ENCODE measurements around the gene HECTD1. TPM values are rescaled to one million over a fixed set of nuclear protein-coding genes. Genes with fewer than 3 reads are reported as not detected.

Gene HECTD1
- total and polyA plus RNA-seq, 9 of the 15 experiments (the other 6 are each of a cell fraction or from before 2014, with no cell fraction given): 27.9 to 111 (median 78.1) TPM

DNA sequence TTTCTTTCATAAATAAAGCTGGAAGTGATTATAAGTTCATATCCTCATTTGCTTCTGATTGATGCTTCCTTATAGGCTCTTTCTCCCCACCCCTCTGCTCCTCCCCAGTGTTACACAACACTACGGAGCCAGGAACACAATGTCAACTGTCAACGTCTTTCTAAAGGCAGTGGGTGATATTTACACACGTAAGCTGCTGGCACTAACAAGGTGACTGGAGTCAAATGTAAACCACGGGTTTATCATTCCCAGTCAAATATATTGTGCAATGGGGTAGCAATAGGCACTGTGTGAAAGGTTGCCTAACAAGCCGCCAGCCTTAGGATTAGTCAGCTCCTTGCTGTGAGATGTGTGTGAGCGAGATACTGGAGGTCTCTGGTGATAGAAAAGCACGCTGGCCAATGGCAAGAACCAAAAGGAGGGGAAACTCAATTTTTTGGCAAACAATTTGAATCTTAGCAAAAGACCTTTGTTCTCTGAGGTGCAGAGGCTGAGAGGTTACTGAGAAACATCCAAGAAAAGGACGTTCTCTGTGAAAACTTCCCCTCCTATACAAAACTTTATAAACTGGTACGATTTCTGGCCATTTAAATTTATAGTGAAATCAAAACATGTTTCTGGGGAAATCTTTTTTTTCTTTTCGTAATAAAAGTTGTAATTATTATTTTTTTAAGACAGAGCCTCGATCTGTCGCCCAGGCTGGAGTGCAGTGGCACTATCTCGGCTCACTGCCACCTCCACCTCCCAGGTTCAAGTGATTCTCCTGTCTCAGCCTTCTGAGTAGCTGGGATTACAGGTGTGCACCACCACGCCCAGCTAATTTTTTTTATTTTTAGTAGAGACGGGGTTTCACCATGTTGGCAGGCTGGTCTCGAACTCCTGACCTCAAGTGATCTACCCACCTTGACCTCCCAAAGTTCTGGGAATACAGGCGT lies 22.3 kb upstream of the HECTD1 start (continued):
- TF ChIP-seq, protein P1, sequence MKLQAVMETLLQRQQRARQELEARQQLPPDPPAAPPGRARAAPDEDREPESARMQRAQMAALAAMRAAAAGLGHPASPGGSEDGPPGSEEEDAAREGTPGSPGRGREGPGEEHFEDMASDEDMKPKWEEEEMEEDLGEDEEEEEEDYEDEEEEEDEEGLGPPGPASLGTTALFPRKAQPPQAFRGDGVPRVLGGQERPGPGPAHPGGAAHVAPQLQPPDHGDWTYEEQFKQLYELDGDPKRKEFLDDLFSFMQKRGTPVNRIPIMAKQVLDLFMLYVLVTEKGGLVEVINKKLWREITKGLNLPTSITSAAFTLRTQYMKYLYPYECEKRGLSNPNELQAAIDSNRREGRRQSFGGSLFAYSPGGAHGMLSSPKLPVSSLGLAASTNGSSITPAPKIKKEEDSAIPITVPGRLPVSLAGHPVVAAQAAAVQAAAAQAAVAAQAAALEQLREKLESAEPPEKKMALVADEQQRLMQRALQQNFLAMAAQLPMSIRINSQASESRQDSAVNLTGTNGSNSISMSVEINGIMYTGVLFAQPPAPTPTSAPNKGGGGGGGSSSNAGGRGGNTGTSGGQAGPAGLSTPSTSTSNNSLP (IDR thresholded peaks at IDR 0.05; ENCODE audit: borderline replicate concordance, low read depth, low read length): peak; percentile 87
- TF ChIP-seq FOXK2 (conservative IDR thresholded peaks at IDR 0.05 in 1 of 2, IDR thresholded peaks at IDR 0.05 in 1 of 2; ENCODE audit: low read depth in 2 of 2) (peak; percentile 93 to 97), ARID1B (IDR thresholded peaks at IDR 0.05) (peak; percentile 93), RUNX1 (IDR thresholded peaks at IDR 0.05; ENCODE audit: low read depth) (no peak), SNIP1 (IDR thresholded peaks at IDR 0.05; ENCODE audit: low read depth) (no peak), BDP1 (IDR thresholded peaks at IDR 0.05; ENCODE audit: insufficient read depth, insufficient read length) (no peak), DACH1 (IDR thresholded peaks at IDR 0.05; ENCODE audit: partially characterized antibody) (peak; percentile 87), ZNF311 (CRISPR knock-in tag; IDR thresholded peaks at IDR 0.05) (no peak), GABPA (tag; conservative IDR thresholded peaks at IDR 0.05; ENCODE audit: low read depth) (peak; percentile 20; the same call in 1 of the 2 replicates), MYNN (IDR thresholded peaks at IDR 0.05) (peak; percentile 78; the same call in 1 of the 2 replicates), MYNN (CRISPR knock-in tag; IDR thresholded peaks at IDR 0.05) (no peak), HNRNPLL (IDR thresholded peaks at IDR 0.05; ENCODE audit: low read depth, low read length, poor library complexity, severe bottlenecking) (no peak)
- TF ChIP-seq, protein P2, sequence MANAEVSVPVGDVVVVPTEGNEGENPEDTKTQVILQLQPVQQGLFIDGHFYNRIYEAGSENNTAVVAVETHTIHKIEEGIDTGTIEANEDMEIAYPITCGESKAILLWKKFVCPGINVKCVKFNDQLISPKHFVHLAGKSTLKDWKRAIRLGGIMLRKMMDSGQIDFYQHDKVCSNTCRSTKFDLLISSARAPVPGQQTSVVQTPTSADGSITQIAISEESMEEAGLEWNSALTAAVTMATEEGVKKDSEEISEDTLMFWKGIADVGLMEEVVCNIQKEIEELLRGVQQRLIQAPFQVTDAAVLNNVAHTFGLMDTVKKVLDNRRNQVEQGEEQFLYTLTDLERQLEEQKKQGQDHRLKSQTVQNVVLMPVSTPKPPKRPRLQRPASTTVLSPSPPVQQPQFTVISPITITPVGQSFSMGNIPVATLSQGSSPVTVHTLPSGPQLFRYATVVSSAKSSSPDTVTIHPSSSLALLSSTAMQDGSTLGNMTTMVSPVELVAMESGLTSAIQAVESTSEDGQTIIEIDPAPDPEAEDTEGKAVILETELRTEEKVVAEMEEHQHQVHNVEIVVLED (CRISPR knock-in tag; IDR thresholded peaks at IDR 0.05): no peak
- TF ChIP-seq, protein P3, sequence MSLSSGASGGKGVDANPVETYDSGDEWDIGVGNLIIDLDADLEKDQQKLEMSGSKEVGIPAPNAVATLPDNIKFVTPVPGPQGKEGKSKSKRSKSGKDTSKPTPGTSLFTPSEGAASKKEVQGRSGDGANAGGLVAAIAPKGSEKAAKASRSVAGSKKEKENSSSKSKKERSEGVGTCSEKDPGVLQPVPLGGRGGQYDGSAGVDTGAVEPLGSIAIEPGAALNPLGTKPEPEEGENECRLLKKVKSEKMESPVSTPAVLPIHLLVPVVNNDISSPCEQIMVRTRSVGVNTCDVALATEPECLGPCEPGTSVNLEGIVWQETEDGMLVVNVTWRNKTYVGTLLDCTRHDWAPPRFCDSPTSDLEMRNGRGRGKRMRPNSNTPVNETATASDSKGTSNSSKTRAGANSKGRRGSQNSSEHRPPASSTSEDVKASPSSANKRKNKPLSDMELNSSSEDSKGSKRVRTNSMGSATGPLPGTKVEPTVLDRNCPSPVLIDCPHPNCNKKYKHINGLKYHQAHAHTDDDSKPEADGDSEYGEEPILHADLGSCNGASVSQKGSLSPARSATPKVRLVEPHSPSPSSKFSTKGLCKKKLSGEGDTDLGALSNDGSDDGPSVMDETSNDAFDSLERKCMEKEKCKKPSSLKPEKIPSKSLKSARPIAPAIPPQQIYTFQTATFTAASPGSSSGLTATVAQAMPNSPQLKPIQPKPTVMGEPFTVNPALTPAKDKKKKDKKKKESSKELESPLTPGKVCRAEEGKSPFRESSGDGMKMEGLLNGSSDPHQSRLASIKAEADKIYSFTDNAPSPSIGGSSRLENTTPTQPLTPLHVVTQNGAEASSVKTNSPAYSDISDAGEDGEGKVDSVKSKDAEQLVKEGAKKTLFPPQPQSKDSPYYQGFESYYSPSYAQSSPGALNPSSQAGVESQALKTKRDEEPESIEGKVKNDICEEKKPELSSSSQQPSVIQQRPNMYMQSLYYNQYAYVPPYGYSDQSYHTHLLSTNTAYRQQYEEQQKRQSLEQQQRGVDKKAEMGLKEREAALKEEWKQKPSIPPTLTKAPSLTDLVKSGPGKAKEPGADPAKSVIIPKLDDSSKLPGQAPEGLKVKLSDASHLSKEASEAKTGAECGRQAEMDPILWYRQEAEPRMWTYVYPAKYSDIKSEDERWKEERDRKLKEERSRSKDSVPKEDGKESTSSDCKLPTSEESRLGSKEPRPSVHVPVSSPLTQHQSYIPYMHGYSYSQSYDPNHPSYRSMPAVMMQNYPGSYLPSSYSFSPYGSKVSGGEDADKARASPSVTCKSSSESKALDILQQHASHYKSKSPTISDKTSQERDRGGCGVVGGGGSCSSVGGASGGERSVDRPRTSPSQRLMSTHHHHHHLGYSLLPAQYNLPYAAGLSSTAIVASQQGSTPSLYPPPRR (CRISPR knock-in tag; IDR thresholded peaks at IDR 0.05; ENCODE audit: borderline replicate concordance): 0 out of 2 replicates have a peak, but pooled peaks have one; percentile 24
- TF ChIP-seq, protein P4, sequence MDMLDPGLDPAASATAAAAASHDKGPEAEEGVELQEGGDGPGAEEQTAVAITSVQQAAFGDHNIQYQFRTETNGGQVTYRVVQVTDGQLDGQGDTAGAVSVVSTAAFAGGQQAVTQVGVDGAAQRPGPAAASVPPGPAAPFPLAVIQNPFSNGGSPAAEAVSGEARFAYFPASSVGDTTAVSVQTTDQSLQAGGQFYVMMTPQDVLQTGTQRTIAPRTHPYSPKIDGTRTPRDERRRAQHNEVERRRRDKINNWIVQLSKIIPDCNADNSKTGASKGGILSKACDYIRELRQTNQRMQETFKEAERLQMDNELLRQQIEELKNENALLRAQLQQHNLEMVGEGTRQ (CRISPR knock-in tag; IDR thresholded peaks at IDR 0.05): no peak
- TF ChIP-seq, protein P5, sequence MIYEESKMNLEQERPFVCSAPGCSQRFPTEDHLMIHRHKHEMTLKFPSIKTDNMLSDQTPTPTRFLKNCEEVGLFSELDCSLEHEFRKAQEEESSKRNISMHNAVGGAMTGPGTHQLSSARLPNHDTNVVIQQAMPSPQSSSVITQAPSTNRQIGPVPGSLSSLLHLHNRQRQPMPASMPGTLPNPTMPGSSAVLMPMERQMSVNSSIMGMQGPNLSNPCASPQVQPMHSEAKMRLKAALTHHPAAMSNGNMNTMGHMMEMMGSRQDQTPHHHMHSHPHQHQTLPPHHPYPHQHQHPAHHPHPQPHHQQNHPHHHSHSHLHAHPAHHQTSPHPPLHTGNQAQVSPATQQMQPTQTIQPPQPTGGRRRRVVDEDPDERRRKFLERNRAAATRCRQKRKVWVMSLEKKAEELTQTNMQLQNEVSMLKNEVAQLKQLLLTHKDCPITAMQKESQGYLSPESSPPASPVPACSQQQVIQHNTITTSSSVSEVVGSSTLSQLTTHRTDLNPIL (CRISPR knock-in tag; IDR thresholded peaks at IDR 0.05): no peak

All from K562 (cell line).